Measurements from ENCODE around the gene MSN. TPM values are rescaled to one million over a fixed set of nuclear protein-coding genes. Genes with fewer than 3 reads are reported as not detected.

MSN gene
- total RNA-seq, 1 experiment from 2014 or later = 119 TPM

- Histone ChIP-seq H3K4me3 (replicated peaks in 1 of 2; ENCODE audit: low read depth in 1 of 2, low read length in 2 of 2) (no peak overlapping the region), H3K36me3 (ENCODE audit: control insufficient read depth in 1 of 2, insufficient read depth in 2 of 2, low read length in 2 of 2) (no peaks in the 10 kb centered on the region), H3K4me2 (ENCODE audit: low read length) (no peak overlapping the region), H3K9me3 (ENCODE audit: control insufficient read depth in 1 of 2, insufficient read depth in 1 of 2, low read depth in 1 of 2, low read length in 2 of 2) (no peaks in the 10 kb centered on the region), H3K27ac (ENCODE audit: low read depth, low read length) (no peak overlapping the region), H4K20me1 (ENCODE audit: insufficient read depth) (no peaks in the 10 kb centered on the region), H3K79me2 (ENCODE audit: insufficient read depth, low read length) (peaks cover 65% of the 10 kb centered on the region), H3K27me3 (ENCODE audit: insufficient read depth, low read length) (no peaks in the 10 kb centered on the region), H3K9ac (ENCODE audit: low read length) (no peak overlapping the region), H3K4me1 (ENCODE audit: control insufficient read depth in 1 of 2, insufficient read depth in 2 of 2, low read length in 2 of 2) (peaks cover 8 to 20% of the 10 kb centered on the region in 2 experiments), H3K9me2 (ENCODE audit: insufficient read depth) (no peaks in the 10 kb centered on the region), H2AFZ (ENCODE audit: low read depth, low read length, poor library complexity, severe bottlenecking) (no peak overlapping the region)
- no peak for TF ChIP-seq YY1 (IDR thresholded peaks at IDR 0.05; ENCODE audit: extremely low read depth, insufficient replicate concordance, low read depth, low read length)
- TF ChIP-seq, protein P1, sequence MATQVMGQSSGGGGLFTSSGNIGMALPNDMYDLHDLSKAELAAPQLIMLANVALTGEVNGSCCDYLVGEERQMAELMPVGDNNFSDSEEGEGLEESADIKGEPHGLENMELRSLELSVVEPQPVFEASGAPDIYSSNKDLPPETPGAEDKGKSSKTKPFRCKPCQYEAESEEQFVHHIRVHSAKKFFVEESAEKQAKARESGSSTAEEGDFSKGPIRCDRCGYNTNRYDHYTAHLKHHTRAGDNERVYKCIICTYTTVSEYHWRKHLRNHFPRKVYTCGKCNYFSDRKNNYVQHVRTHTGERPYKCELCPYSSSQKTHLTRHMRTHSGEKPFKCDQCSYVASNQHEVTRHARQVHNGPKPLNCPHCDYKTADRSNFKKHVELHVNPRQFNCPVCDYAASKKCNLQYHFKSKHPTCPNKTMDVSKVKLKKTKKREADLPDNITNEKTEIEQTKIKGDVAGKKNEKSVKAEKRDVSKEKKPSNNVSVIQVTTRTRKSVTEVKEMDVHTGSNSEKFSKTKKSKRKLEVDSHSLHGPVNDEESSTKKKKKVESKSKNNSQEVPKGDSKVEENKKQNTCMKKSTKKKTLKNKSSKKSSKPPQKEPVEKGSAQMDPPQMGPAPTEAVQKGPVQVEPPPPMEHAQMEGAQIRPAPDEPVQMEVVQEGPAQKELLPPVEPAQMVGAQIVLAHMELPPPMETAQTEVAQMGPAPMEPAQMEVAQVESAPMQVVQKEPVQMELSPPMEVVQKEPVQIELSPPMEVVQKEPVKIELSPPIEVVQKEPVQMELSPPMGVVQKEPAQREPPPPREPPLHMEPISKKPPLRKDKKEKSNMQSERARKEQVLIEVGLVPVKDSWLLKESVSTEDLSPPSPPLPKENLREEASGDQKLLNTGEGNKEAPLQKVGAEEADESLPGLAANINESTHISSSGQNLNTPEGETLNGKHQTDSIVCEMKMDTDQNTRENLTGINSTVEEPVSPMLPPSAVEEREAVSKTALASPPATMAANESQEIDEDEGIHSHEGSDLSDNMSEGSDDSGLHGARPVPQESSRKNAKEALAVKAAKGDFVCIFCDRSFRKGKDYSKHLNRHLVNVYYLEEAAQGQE (IDR thresholded peaks at IDR 0.05; ENCODE audit: low read depth) = no peak
- TF ChIP-seq POLR2AphosphoS5 (IDR thresholded peaks at IDR 0.05; ENCODE audit: low read depth, low read length) = no peak
- TF ChIP-seq CTCF (IDR thresholded peaks at IDR 0.05 in 2 of 3, conservative IDR thresholded peaks at IDR 0.05 in 1 of 3; ENCODE audit: borderline replicate concordance in 1 of 3, insufficient read depth in 1 of 3, low read depth in 2 of 3, low read length in 2 of 3) = no peak
- CTCF ChIA-PET = no interaction called here
- POLR2A ChIA-PET = no interaction called here
- intact Hi-C loops (cut with micrococcal nuclease) = loop anchor here (5.0 kb wide), 1 partner anchor 106 kb away; no protein-coding TSS in a partner anchor
- no TSS peak for BruUV-seq (replicated peaks)
- ATAC-seq = no peak
- RAD21 ChIA-PET (ENCODE audit: low non-redundant PET in 1 of 2, low total read pairs in 2 of 2, uncharacterized antibody in 2 of 2, unreplicated experiment in 2 of 2) = no interaction called here
- DNase-seq (ENCODE audit: low read depth, low spot score) = no peak
Observed at GRCh38 chrX:65702956-65703355, 35.5 kb downstream of the MSN start.
